Measurements from ENCODE around the gene DPM3. TPM values are rescaled to one million over a fixed set of nuclear protein-coding genes. Genes with fewer than 3 reads are reported as not detected.

Gene DPM3
- total and polyA plus RNA-seq, 9 of the 15 experiments (the other 6 are each of a cell fraction or from before 2014, with no cell fraction given), result 3.7 to 120 (median 36.4) TPM

- TF ChIP-seq REST (IDR thresholded peaks at IDR 0.05; ENCODE audit: borderline replicate concordance), result peak; percentile 79
- no peak for TF ChIP-seq REST (CRISPR knock-in tag; IDR thresholded peaks at IDR 0.05; ENCODE audit: low read depth)
- peak; percentile 40; the same call in 1 of the 2 replicates for TF ChIP-seq ZKSCAN1 (IDR thresholded peaks at IDR 0.05; ENCODE audit: low read depth, low read length)
- TF ChIP-seq CXXC5 (CRISPR knock-in tag; IDR thresholded peaks at IDR 0.05), result peak; percentile 28
- peak in 1 of 2 experiments; percentile 6; a peak in 1 of 4 replicates for TF ChIP-seq SIX5 (IDR thresholded peaks at IDR 0.05; ENCODE audit: borderline replicate concordance in 1 of 2, insufficient read depth in 1 of 2, low read depth in 1 of 2, low read length in 2 of 2)
- TF ChIP-seq DEAF1 (CRISPR knock-in tag; IDR thresholded peaks at IDR 0.05), result peak; percentile 72
- TF ChIP-seq CTCFL (IDR thresholded peaks at IDR 0.05; ENCODE audit: borderline replicate concordance, insufficient read depth, low read depth, low read length, poor library complexity, severe bottlenecking), result peak; percentile 38
- peak in 1 of 2 experiments; percentile 77; a peak in 2 of 4 replicates for TF ChIP-seq FOXA3 (CRISPR knock-in tag; conservative IDR thresholded peaks at IDR 0.05 in 1 of 2, IDR thresholded peaks at IDR 0.05 in 1 of 2)
- TF ChIP-seq SMARCA4 (IDR thresholded peaks at IDR 0.05), result no peak
- TF ChIP-seq SMC3 (conservative IDR thresholded peaks at IDR 0.05; ENCODE audit: insufficient read depth, low read depth, low read length), result peak; percentile 96
- TF ChIP-seq CTBP1 (IDR thresholded peaks at IDR 0.05; ENCODE audit: borderline replicate concordance), result peak; percentile 70; the same call in 1 of the 2 replicates
These were observed 49.0 kb downstream of the DPM3 start (continued) for GRCh38 chr1:155091071-155092051.

All from K562 (cell line).